HG03342 (cell line): Measurements from ENCODE around the gene SFMBT2.
"Not testable (repeated sequence)": the region's sequence is repeated elsewhere in the genome, so short reads cannot be mapped to it uniquely, and the experiment has no call there.

Experiments used
- ATAC-seq: cut with Tn5 transposase; IDR thresholded peaks from one replicate; pipeline ENCODE4 v1.9.1; 2021; ENCODE audit warnings: mild to moderate bottlenecking, moderate library complexity; ENCODE audit not compliant: unreplicated experiment

SFMBT2 gene

DNA sequence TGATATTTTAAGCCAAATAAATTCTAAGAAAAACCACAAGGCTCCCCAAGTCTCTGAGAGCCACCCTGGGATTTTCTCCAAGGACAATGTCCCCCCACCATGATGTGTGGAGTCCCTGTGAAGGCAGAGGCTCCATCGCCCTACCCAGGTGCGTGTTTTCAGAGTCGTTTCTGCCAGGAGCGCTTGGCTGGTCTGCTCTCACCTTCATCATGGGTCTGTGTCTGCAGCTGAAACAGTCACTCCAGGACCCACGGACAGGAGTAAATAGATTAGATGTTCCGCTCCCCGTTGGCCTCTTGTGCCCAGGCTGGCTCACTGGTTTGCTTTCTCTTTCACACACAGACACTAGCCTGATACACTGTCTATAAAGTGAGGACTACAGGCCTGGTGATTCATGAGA, 217.5 kb downstream of the SFMBT2 start:
- no peak for ATAC-seq

DNA sequence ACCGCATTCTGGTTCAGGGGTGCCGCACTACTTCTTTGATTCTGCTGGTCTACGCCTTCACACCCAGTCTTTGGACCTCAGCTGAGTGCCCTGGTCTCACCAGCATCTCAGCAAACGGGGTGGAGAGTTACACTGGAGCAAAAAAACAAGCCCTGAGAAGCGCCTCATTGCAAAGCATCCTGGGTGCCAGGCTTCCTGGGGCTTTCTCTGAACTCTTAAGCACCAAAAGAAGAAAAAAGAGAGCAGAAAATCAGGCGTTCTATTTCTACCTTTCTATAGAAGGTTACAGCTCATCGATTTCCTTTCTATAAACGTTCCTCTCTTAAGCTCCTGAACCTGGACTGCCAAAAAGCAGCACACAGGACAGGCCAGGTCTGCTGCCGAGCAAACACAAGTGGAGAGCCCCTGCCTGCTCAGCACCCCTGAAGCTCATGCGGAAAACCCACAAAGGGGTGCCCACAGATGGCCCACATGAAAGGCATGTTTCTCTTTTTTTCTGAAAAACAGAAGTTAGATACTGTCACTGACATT, 217.9 kb downstream of the SFMBT2 start:
- no peak for ATAC-seq

DNA sequence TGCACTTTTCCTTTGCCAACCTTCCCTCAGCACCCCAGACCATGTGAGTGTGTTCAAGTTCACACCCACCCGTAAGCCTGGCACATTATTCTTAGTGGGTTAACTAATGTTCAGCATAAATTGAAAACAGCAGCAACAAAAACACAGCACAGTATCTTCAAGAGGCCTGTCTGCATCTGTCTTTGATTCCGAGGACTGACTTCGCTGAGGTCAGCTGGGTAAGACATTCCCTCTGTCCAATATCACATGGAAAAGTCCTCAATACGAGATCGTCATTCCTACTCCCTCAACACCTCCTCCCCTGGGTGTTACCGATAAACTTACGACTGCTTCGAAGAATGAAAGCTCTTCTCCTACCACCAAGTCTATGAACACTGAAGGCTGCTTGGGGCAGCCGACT, 218.8 kb downstream of the SFMBT2 start:
- ATAC-seq, result no peak

DNA sequence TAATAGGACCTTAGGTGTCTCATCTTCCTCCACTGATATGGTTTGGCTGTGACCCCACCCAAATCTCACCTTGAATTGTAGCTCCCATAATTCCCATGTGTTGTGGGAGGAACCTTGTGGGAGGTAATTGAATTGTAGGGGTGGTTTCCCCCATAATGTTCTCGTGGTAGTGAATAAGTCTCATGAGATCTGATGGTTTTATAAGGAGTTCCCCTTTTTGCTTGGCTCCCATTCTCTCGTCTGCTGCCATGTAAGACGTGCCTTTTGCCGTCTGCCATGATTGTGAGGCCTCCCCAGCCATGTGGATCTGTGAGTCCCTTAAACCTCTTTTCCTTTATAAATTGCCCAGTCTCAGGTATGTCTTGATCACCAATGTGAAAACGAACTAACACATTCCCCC, 220.1 kb downstream of the SFMBT2 start:
- ATAC-seq, result not testable (repeated sequence)

DNA sequence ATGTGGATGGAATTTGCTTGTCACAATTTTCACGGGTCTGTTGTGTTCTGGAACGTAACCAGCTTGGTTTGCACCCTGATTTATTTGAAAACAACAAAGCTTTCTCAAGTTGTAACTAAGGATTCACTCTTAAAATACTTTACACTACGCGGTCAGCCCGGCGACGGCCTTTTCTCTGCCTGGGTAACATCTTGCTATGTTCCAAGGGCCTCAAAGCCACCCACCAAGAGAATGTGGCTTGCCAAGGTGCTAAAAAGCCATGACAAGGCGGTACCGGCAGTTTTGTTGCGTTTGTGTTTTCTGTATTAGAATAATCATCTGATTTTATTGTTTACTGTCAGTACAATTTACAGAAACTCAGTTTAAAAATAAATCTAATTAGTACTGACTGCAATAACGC, 220.9 kb downstream of the SFMBT2 start:
- ATAC-seq, result no peak

GRCh38 chr10:7188456-7189050, 222.3 kb downstream of the SFMBT2 start:
- no peak for ATAC-seq

DNA sequence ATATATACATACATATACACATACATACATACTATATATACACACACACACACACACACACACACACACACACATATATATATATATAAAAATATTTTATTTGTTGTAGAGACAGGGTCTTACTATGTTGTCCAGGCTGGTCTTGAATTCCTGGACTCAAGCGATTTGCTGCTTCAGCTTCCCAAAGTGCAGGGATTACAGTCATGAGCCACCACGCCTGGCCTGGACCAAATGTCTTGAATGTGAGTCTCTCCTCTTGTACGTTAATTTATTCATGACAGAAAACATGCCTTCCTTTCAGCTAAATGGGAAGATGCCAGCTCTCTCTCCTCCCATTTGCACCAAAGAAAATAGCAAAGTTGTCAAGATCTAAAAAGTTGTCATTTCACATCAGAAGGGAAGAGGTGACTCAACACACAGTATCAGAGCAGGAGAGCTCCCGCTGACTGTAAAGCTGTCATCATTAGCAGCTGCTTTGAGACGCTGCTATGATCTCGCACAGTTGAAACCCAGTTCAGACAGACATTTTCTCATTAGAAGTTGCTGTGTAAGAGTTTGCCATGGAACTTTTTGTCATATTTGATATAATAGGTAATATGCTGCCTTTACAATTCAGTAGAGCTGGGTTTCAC, 224.3 kb downstream of the SFMBT2 start:
- ATAC-seq, result no peak

GRCh38 chr10:7185367-7185690, 225.5 kb downstream of the SFMBT2 start:
- ATAC-seq, result no peak

GRCh38 chr10:7184660-7185366, 226.0 kb downstream of the SFMBT2 start:
- ATAC-seq, result peak; percentile 72

- not testable (repeated sequence) for ATAC-seq
Observed at GRCh38 chr10:7184116-7184515, 226.7 kb downstream of the SFMBT2 start.

DNA sequence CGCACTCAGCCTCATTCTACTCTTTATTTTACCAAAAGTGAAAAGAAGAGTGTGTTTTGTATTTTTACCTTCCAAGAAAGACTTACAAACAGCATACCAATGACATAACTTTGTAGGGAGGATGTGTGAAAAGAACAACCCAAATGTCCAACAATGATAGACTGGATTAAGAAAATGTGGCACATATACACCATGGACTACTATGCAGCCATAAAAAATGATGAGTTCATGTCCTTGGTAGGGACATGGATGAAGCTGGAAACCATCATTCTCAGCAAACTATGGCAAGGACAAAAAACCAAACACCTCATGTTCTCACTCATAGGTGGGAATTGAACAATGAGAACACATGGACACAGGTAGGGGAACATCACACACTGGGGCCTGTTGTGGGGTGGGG, 228.5 kb downstream of the SFMBT2 start:
- ATAC-seq, result not testable (repeated sequence)

DNA sequence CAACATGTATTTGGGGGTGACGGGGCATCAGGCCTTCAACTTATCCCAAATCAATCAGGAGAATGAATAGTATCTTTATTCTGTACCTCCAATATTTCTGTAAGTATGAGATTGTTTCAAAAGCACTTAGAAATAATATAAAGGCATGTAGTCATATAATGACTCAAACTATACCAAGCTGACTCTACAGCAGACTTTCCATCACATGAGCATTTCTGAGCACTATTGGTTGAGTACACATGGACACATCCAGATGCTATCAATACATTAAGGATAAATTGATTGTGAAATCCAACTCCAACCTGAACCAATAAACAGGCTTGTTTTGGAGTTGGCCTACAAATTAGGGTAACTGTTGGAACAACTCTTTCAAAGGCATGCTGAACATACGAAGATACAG, 229.4 kb downstream of the SFMBT2 start:
- no peak for ATAC-seq

GRCh38 chr10:7179536-7179935, 231.3 kb downstream of the SFMBT2 start:
- ATAC-seq, result no peak

GRCh38 chr10:7173948-7174347, 236.9 kb downstream of the SFMBT2 start:
- no peak for ATAC-seq

GRCh38 chr10:7171825-7172224, 239.0 kb downstream of the SFMBT2 start:
- no peak for ATAC-seq

GRCh38 chr10:7170626-7171322, 240.1 kb downstream of the SFMBT2 start:
- no peak for ATAC-seq

DNA sequence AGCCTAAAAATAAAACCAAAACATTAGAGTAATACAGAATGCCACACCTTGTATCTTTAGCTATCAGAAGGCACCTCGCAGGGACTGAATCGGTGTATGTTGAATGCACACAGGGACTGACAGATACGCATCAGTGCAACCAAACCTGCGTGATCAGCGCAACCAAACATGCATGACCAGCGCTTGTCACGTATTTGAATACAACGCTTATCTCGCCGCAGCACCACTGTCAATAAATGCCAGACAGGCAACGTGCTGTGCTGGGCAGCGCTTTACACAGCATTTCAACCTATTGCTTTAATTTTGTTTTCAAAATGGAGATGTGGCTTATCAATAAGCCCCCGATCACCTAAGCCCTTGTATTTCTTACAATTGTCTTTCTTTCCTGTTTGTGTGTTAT, 242.4 kb downstream of the SFMBT2 start:
- no peak for ATAC-seq

DNA sequence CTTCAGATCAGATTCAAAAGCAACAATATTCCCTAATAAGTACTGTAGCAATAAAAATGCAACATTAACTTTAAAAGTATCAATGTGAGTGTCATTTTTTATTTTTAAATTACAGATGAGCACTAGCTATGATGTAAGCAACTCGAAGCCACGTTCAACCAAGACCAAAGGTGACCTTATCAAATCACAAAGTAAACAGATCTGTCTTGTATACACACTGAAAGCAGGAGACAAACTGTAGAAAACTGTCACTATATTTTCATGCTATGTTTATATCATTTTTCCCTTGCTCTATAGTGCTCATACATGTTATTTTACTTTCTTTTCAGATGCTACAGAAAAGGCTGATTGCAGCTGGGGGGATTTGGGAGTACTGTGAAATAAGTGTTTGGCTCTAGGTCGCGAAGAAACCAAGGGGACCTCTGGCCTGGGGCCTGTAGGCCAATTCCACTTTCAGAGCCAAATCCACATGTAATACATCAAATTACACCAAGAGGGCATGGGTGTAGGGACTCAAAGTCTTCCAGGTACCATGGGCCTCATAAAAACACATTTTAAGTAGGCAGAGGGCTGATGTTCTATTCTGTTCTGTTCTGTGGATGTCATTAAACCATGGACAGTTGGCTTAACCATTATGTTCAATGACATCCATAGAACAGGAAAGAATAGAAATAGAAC, 245.2 kb downstream of the SFMBT2 start:
- no peak for ATAC-seq

GRCh38 chr10:7164955-7165354, 245.9 kb downstream of the SFMBT2 start:
- ATAC-seq, result no peak

DNA sequence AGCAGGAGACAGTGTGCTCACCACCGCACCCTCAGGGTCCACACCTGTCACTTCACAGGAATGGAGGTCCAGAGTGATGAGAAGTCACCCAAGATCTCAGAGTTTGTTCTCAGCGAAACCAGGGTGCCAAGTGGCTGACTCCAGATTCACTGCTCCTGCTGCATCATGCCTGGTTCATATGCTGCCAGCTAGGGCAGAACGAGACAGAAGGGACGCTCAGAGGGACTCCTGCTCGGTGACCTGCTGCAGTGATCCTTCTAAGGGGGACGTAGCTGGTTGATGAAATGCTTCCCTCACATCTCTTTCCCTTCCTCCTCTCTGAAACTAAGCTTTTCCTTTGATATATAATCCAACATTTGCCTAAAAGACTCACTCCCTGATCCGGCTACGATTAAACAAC, 248.5 kb downstream of the SFMBT2 start:
- ATAC-seq, result no peak
